PC-9 (cell line): ENCODE results near the gene COL24A1. TPM values are rescaled to one million over a fixed set of nuclear protein-coding genes. Genes with fewer than 3 reads are reported as not detected.

Source experiments
- BruUV-seq: library from RNA; stranded (reverse); fragments of 400-500 nt; replicated peaks from 2 replicates; lab custom pipeline; 2021; lab: Mats Ljungman, UMichigan
- CTCF ChIA-PET: fragments of 300-600 bp; sonication (Branson Sonifier 250); formaldehyde crosslinking; loops from one replicate; lab custom pipeline; 2022; ENCODE audit warnings: antibody characterized with exemption; lab: Charles Lee
- POLR2A ChIA-PET: fragments of 300-600 bp; sonication (Branson Sonifier 250); formaldehyde crosslinking; loops from one replicate; lab custom pipeline; 2022; ENCODE audit warnings: antibody characterized with exemption; ENCODE audit not compliant: unreplicated experiment; lab: Charles Lee
- DNase-seq, 2 experiments: peaks; one replicate each; pipeline versions ENCODE4 v3.0.0 to v3.0.0-alpha.2; 2015 to 2022; ENCODE audit warnings: mixed read lengths in 1 of 2
- H2AFZ ChIP-seq: fragments of 200-600 bp; sonication (generic); 2 replicates; pipeline ENCODE4 v1.8.1; 2017; ENCODE audit warnings: antibody characterized with exemption
- H3F3A ChIP-seq: fragments of 200-600 bp; sonication (generic); 2 replicates; pipeline ENCODE4 v1.8.1; 2017; ENCODE audit warnings: antibody characterized with exemption, mild to moderate bottlenecking, low read depth; ENCODE audit not compliant: insufficient read depth
- H3K27ac ChIP-seq: fragments of 200-600 bp; sonication (generic); 2 replicates; pipeline ENCODE4 v1.6.1; 2016; ENCODE audit warnings: mixed run types
- H3K27me3 ChIP-seq: fragments of 200-600 bp; sonication (generic); 2 replicates; pipeline ENCODE4 v1.6.1; 2016; ENCODE audit warnings: low read depth, mixed run types; ENCODE audit not compliant: insufficient read depth
- H3K36me3 ChIP-seq: fragments of 200-600 bp; sonication (generic); 2 replicates; pipeline ENCODE4 v1.6.1; 2016; ENCODE audit warnings: low read depth, mixed run types
- H3K4me1 ChIP-seq: fragments of 200-600 bp; sonication (generic); replicated peaks from 2 replicates; pipeline ENCODE4 v1.6.1; 2016; ENCODE audit warnings: mixed run types; ENCODE audit not compliant: insufficient read depth
- H3K4me2 ChIP-seq: fragments of 200-600 bp; sonication (generic); 2 replicates; pipeline ENCODE4 v1.6.1; 2017; ENCODE audit warnings: mixed run types
- H3K4me3 ChIP-seq: fragments of 200-600 bp; sonication (generic); 2 replicates; pipeline ENCODE4 v1.6.1; 2016; ENCODE audit warnings: mixed run types
- H3K79me2 ChIP-seq: fragments of 200-600 bp; sonication (generic); 2 replicates; pipeline ENCODE4 v1.6.1; 2017; ENCODE audit warnings: low read depth, mixed run types
- H3K9me2 ChIP-seq: fragments of 200-600 bp; sonication (generic); 2 replicates; pipeline ENCODE4 v1.8.1; 2017; ENCODE audit warnings: mild to moderate bottlenecking; ENCODE audit not compliant: insufficient read depth
- H3K9me3 ChIP-seq: fragments of 200-600 bp; sonication (generic); 2 replicates; pipeline ENCODE4 v1.8.1; 2016; ENCODE audit warnings: low read depth; ENCODE audit not compliant: insufficient read depth
- H4K20me1 ChIP-seq: fragments of 200-600 bp; sonication (generic); 2 replicates; pipeline ENCODE4 v1.8.1; 2017; ENCODE audit not compliant: insufficient read depth
- EZH2 ChIP-seq: fragments of 200-600 bp; sonication (generic); IDR thresholded peaks from 2 replicates; pipeline ENCODE4 v1.8.0; 2017; ENCODE audit warnings: antibody characterized with exemption, low read depth
- intact Hi-C: fragments of 100-400 bp; cut with micrococcal nuclease; formaldehyde crosslinking; loops from one replicate; pipeline ENCODE4 v1.10.0; 2022; ENCODE audit not compliant: unreplicated experiment
- total RNA-seq: library from RNA; stranded (reverse); gene quantifications from 2 replicates; pipeline ENCODE4 v1.2.3, GENCODE V29; 2021
- TF ChIP-seq, protein P1 (sequence below): fragments of 200-600 bp; sonication (generic); conservative IDR thresholded peaks from 2 replicates; pipeline ENCODE4 v1.6.1; 2017; ENCODE audit warnings: mixed run types, antibody characterized with exemption, mild to moderate bottlenecking, moderate library complexity

COL24A1 gene
- total RNA-seq, 1 experiment from 2014 or later = 0.15 TPM

DNA sequence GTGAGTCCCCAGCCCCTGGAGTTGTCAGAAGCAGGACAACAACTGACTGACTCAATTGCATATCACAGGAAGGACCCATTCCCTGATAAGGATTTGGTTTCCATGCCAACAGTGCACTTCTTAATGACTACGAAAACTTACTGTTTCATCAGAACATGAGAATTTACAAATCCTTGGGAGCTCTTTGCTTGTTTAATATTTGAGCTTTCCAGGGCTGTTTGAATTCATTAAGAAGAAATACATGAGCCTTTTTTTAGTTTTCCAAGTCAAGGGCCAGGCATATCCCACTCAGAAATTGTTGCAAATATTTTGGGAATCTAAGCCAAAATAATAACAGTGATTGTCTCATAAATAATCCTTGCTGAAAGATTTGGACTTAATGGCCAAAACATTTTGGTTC is 27.2 kb upstream of the COL24A1 start:
- Histone ChIP-seq H3K36me3 (no peaks in the 10 kb centered on the region), H3K4me2 (no peak overlapping the region), H3K79me2 (no peaks in the 10 kb centered on the region), H3K27me3 (no peaks in the 10 kb centered on the region), H4K20me1 (no peaks in the 10 kb centered on the region), H3K9me3 (no peaks in the 10 kb centered on the region), H3F3A (no peaks in the 10 kb centered on the region), H3K9me2 (no peaks in the 10 kb centered on the region), H2AFZ (no peak overlapping the region), H3K4me1 (no peaks in the 10 kb centered on the region), H3K27ac (no peak overlapping the region), H3K4me3 (no peak overlapping the region)
- BruUV-seq = no TSS peak
- CTCF ChIA-PET = no interaction called here
- intact Hi-C loops = no loop called here
- POLR2A ChIA-PET = no interaction called here
- DNase-seq = no peak
- TF ChIP-seq, protein P1, sequence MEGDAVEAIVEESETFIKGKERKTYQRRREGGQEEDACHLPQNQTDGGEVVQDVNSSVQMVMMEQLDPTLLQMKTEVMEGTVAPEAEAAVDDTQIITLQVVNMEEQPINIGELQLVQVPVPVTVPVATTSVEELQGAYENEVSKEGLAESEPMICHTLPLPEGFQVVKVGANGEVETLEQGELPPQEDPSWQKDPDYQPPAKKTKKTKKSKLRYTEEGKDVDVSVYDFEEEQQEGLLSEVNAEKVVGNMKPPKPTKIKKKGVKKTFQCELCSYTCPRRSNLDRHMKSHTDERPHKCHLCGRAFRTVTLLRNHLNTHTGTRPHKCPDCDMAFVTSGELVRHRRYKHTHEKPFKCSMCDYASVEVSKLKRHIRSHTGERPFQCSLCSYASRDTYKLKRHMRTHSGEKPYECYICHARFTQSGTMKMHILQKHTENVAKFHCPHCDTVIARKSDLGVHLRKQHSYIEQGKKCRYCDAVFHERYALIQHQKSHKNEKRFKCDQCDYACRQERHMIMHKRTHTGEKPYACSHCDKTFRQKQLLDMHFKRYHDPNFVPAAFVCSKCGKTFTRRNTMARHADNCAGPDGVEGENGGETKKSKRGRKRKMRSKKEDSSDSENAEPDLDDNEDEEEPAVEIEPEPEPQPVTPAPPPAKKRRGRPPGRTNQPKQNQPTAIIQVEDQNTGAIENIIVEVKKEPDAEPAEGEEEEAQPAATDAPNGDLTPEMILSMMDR = no peak
- no peak for TF ChIP-seq EZH2

GRCh38 chr1:86176226-86176625 is 19.7 kb upstream of the COL24A1 start:
- no peak for TF ChIP-seq EZH2
- TF ChIP-seq, protein P1 = no peak
- no peak for DNase-seq
- Histone ChIP-seq H3K9me2 (no peaks in the 10 kb centered on the region), H3K36me3 (no peaks in the 10 kb centered on the region), H3K4me2 (no peak overlapping the region), H3K27me3 (no peaks in the 10 kb centered on the region), H3K79me2 (no peaks in the 10 kb centered on the region), H3F3A (no peaks in the 10 kb centered on the region), H3K4me1 (no peaks in the 10 kb centered on the region), H2AFZ (no peak overlapping the region), H3K4me3 (no peak overlapping the region), H3K9me3 (no peaks in the 10 kb centered on the region), H4K20me1 (no peaks in the 10 kb centered on the region), H3K27ac (no peak overlapping the region)
- BruUV-seq = no TSS peak
- CTCF ChIA-PET = no interaction called here
- intact Hi-C loops = no loop called here
- POLR2A ChIA-PET = no interaction called here

GRCh38 chr1:86175756-86176155 is 19.2 kb upstream of the COL24A1 start:
- ChIA-PET POLR2A (no interaction called here), CTCF (no interaction called here)
- Histone ChIP-seq H3K9me2 (no peaks in the 10 kb centered on the region), H4K20me1 (no peaks in the 10 kb centered on the region), H3K36me3 (no peaks in the 10 kb centered on the region), H3K9me3 (no peaks in the 10 kb centered on the region), H3K4me1 (no peaks in the 10 kb centered on the region), H3K4me2 (no peak overlapping the region), H3K27me3 (no peaks in the 10 kb centered on the region), H2AFZ (no peak overlapping the region), H3K27ac (no peak overlapping the region), H3K79me2 (no peaks in the 10 kb centered on the region), H3K4me3 (no peak overlapping the region), H3F3A (no peaks in the 10 kb centered on the region)
- intact Hi-C loops = no loop called here
- no peak for DNase-seq
- BruUV-seq = no TSS peak
- TF ChIP-seq EZH2 = no peak
- TF ChIP-seq, protein P1 = no peak
